ENCODE measurements around the gene PLP2. TPM values are rescaled to one million over a fixed set of nuclear protein-coding genes. Genes with fewer than 3 reads are reported as not detected.
"Not testable (repeated sequence)": the region's sequence is repeated elsewhere in the genome, so short reads cannot be mapped to it uniquely, and the experiment has no call there.

The PLP2 gene
- total and polyA plus RNA-seq, 3 experiments from 2014 or later, result 95.2 to 160 (median 98.1) TPM

DNA sequence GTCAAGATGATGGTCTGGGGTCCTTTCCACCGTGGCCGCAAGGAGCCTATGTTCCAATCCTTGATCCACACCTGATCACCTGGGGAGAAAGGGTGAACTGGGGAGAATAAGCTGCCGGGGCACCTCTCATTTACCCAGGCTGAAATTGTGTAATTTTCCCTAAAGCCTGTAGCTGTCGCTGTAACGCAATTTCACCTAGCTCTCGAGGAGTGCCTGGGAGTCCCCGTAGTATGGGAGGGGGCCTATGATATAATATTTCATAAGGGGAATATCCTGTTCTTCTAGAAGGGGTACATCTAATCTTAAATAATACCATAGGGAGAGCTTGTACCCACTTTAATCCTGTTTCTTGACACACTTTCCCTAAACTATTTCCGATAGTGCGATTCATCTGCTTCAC is 29.4 kb upstream of the PLP2 start:
- H3K4me1 ChIP-seq (ENCODE audit: insufficient read depth, low read length); H3K27ac Mint-ChIP-seq; H3K4me1 Mint-ChIP-seq; H3K36me3 ChIP-seq (ENCODE audit: insufficient read depth, low read length); H3K27me3 ChIP-seq (ENCODE audit: insufficient read depth, low read length, poor library complexity, severe bottlenecking); H3K9me3 ChIP-seq (ENCODE audit: low read length); POLR2A ChIA-PET; H3K27me3 Mint-ChIP-seq; H3K4me3 ChIP-seq (ENCODE audit: low read length); H3K27ac ChIP-seq (ENCODE audit: low read depth, low read length); DNase-seq; H3K4me3 Mint-ChIP-seq: not testable (repeated sequence)
- peaks cover 0 to 37% (median 26%) of the 10 kb centered on the region in 5 donors for H3K9me3 Mint-ChIP-seq
- peaks cover 3 to 17% (median 4%) of the 10 kb centered on the region in 3 donors for H3K36me3 Mint-ChIP-seq
- CTCF ChIA-PET, result interaction anchor here (1.8 kb wide), 1 partner anchor 14 kb away, joined by 6 read pairs; no protein-coding TSS in a partner anchor

GRCh38 chrX:49143154-49143553 is 28.5 kb upstream of the PLP2 start:
- H3K9me3 Mint-ChIP-seq, result peaks cover 0 to 33% (median 21%) of the 10 kb centered on the region in 5 donors
- H3K4me1 Mint-ChIP-seq; H3K4me3 ChIP-seq (ENCODE audit: low read length); H3K27ac ChIP-seq (ENCODE audit: low read depth, low read length); DNase-seq; H3K9me3 ChIP-seq (ENCODE audit: low read length); H3K36me3 ChIP-seq (ENCODE audit: insufficient read depth, low read length); H3K4me3 Mint-ChIP-seq; H3K4me1 ChIP-seq (ENCODE audit: insufficient read depth, low read length); H3K27ac Mint-ChIP-seq; POLR2A ChIA-PET; H3K27me3 ChIP-seq (ENCODE audit: insufficient read depth, low read length, poor library complexity, severe bottlenecking); H3K27me3 Mint-ChIP-seq: not testable (repeated sequence)
- CTCF ChIA-PET, result interaction anchor here (1.8 kb wide), 1 partner anchor 13 kb away, joined by 6 read pairs; no protein-coding TSS in a partner anchor
- peaks cover 3 to 17% (median 6%) of the 10 kb centered on the region in 3 donors for H3K36me3 Mint-ChIP-seq

DNA sequence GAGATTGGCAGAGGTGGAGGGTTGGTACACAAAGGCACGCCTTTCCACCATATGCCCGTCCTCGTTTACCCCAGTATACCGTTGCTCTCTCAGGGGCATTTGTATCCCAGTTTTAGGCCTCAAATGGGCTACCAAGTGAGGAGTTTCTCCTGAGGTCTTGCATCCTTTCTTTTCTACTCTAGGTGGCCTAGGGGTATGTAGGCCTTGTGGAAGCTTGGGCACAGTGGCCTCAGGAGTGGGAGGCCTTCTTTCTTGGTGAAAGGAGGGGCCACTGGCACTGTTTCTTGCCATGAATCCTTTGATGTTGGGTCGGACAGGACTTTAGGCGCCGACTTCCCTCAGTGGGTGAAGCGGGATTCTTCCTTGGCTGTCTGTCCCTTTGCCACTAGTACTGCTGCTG is 24.4 kb upstream of the PLP2 start:
- Mint-ChIP-seq H3K27me3 (no peaks in the 10 kb centered on the region), H3K4me1 (no peaks in the 10 kb centered on the region), H3K27ac (no peak overlapping the region), H3K9me3 (peaks cover 0 to 4% (median 0%) of the 10 kb centered on the region in 5 donors), H3K4me3 (no peak overlapping the region), H3K36me3 (peaks cover 0 to 4% (median 0%) of the 10 kb centered on the region in 3 donors)
- Histone ChIP-seq H3K27me3 (ENCODE audit: insufficient read depth, low read length, poor library complexity, severe bottlenecking) (no peaks in the 10 kb centered on the region), H3K4me3 (ENCODE audit: low read length) (no peak overlapping the region), H3K36me3 (ENCODE audit: insufficient read depth, low read length) (no peaks in the 10 kb centered on the region), H3K4me1 (ENCODE audit: insufficient read depth, low read length) (no peaks in the 10 kb centered on the region), H3K9me3 (ENCODE audit: low read length) (no peaks in the 10 kb centered on the region), H3K27ac (ENCODE audit: low read depth, low read length) (peak overlapping the region; percentile 72)
- ChIA-PET CTCF (interaction anchor here (1.4 kb wide), 1 partner anchor 9 kb away, joined by 3 read pairs; no protein-coding TSS in a partner anchor), POLR2A (no interaction called here)
- no peak for DNase-seq

DNA sequence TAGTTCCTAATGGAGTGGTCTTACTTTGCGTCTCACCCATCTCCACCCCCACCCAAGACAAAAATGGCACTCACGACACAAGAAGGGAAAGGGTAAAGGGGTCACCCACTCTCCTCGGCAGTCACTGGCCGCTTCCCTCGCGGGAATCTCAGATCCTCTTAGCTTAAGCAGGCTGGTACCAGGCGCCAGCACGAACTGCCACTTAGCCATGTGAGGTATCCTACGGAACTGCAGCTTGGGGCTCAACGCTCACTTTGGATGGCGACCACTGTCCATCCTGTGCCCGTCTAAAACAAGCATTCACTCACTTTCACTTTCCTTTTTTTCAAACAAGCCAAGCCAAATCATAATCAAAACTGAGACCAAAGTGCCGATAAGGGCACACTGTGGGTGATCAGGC is 23.8 kb upstream of the PLP2 start:
- no peaks in the 10 kb centered on the region for H3K4me1 ChIP-seq (ENCODE audit: insufficient read depth, low read length)
- H3K27ac Mint-ChIP-seq, result no peak overlapping the region
- POLR2A ChIA-PET, result no interaction called here
- no peaks in the 10 kb centered on the region for H3K9me3 ChIP-seq (ENCODE audit: low read length)
- no peak overlapping the region for H3K4me3 Mint-ChIP-seq
- H3K27me3 Mint-ChIP-seq, result no peaks in the 10 kb centered on the region
- H3K27me3 ChIP-seq (ENCODE audit: insufficient read depth, low read length, poor library complexity, severe bottlenecking), result no peaks in the 10 kb centered on the region
- DNase-seq, result no peak
- no peaks in the 10 kb centered on the region for H3K4me1 Mint-ChIP-seq
- CTCF ChIA-PET, result no interaction called here
- no peaks in the 10 kb centered on the region for H3K36me3 ChIP-seq (ENCODE audit: insufficient read depth, low read length)
- H3K4me3 ChIP-seq (ENCODE audit: low read length), result no peak overlapping the region
- H3K27ac ChIP-seq (ENCODE audit: low read depth, low read length), result peak overlapping the region; percentile 72
- H3K36me3 Mint-ChIP-seq, result peaks cover 0 to 4% (median 0%) of the 10 kb centered on the region in 3 donors
- H3K9me3 Mint-ChIP-seq, result peaks cover 0 to 4% (median 0%) of the 10 kb centered on the region in 5 donors

- CTCF ChIA-PET; H3K27me3 Mint-ChIP-seq; H3K27me3 ChIP-seq (ENCODE audit: insufficient read depth, low read length, poor library complexity, severe bottlenecking); H3K4me3 Mint-ChIP-seq; H3K4me3 ChIP-seq (ENCODE audit: low read length); H3K36me3 Mint-ChIP-seq; H3K27ac Mint-ChIP-seq; H3K9me3 Mint-ChIP-seq; POLR2A ChIA-PET; H3K4me1 Mint-ChIP-seq; H3K9me3 ChIP-seq (ENCODE audit: low read length); DNase-seq; H3K4me1 ChIP-seq (ENCODE audit: insufficient read depth, low read length); H3K36me3 ChIP-seq (ENCODE audit: insufficient read depth, low read length): not testable (repeated sequence)
- H3K27ac ChIP-seq (ENCODE audit: low read depth, low read length), result peak overlapping the region; percentile 72
Measured at GRCh38 chrX:49148390-49149100, 23.2 kb upstream of the PLP2 start.

DNA sequence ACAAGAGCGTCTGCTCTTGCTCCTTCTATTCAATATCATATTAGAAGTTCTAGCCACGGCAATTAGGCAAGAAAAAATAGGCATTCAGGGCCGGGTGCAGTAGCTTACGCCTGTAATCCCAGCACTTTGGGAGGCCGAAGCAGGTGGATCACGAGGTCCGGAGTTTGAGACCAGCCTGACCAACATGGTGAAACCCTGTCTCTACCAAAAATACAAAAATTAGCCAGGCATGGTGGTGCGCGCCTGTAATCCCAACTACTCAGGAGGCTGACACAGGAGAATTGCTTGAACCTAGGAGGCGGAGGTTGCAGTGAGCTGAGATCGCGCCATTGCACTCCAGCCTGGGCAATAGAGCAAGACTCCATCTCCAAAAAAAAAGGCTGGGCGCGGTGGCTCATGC is 22.4 kb upstream of the PLP2 start:
- H3K4me3 ChIP-seq (ENCODE audit: low read length); H3K27ac Mint-ChIP-seq; H3K27me3 Mint-ChIP-seq; H3K27me3 ChIP-seq (ENCODE audit: insufficient read depth, low read length, poor library complexity, severe bottlenecking); H3K9me3 Mint-ChIP-seq; POLR2A ChIA-PET; CTCF ChIA-PET; H3K4me3 Mint-ChIP-seq; H3K4me1 Mint-ChIP-seq; H3K36me3 Mint-ChIP-seq; H3K36me3 ChIP-seq (ENCODE audit: insufficient read depth, low read length); H3K4me1 ChIP-seq (ENCODE audit: insufficient read depth, low read length); H3K9me3 ChIP-seq (ENCODE audit: low read length); DNase-seq: not testable (repeated sequence)
- peak overlapping the region; percentile 72 for H3K27ac ChIP-seq (ENCODE audit: low read depth, low read length)

DNA sequence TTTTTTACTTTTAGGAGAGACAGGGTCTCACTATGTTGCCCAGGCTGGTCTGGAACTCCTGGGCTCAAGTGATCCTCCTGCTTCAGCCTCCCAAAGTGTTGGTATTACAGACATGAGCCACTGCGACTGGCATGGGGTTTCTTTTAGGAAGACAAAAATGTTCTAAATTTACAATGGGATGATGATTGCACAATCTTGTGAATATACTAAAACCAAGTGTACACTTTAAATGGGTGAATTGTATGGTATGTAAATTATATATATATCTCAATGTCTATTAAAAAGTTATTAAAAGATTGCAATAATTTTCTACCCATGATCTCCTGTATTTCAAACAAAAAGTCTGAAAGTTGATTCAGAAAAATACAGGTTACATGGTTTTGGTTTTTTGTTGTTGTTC is 18.2 kb upstream of the PLP2 start:
- H3K4me3 Mint-ChIP-seq, result no peak overlapping the region
- Histone ChIP-seq H3K27me3 (ENCODE audit: insufficient read depth, low read length, poor library complexity, severe bottlenecking) (no peaks in the 10 kb centered on the region), H3K9me3 (ENCODE audit: low read length) (no peaks in the 10 kb centered on the region), H3K4me1 (ENCODE audit: insufficient read depth, low read length) (peaks cover 9% of the 10 kb centered on the region), H3K36me3 (ENCODE audit: insufficient read depth, low read length) (no peaks in the 10 kb centered on the region), H3K27ac (ENCODE audit: low read depth, low read length) (no peak overlapping the region), H3K4me3 (ENCODE audit: low read length) (no peak overlapping the region)
- no peak for DNase-seq
- peaks cover 0 to 6% (median 0%) of the 10 kb centered on the region in 3 donors for H3K36me3 Mint-ChIP-seq
- H3K4me1 Mint-ChIP-seq, result peaks cover 15 to 20% (median 19%) of the 10 kb centered on the region in 3 donors
- ChIA-PET CTCF (no interaction called here), POLR2A (no interaction called here)
- H3K27ac Mint-ChIP-seq, result no peak overlapping the region
- H3K27me3 Mint-ChIP-seq, result peaks cover 0 to 1% of the 10 kb centered on the region in 2 donors
- H3K9me3 Mint-ChIP-seq, result no peaks in the 10 kb centered on the region

GRCh38 chrX:49155243-49155899 is 16.3 kb upstream of the PLP2 start:
- DNase-seq, result peak in 3 of 5 donors; percentile 6 to 19 (median 17)

More at GRCh38 chrX:49155243-49155899, 16.3 kb upstream of the PLP2 start:
- H3K27ac Mint-ChIP-seq, result peak overlapping the region; percentile 76 to 98 (median 97)
- H3K27me3 Mint-ChIP-seq, result peaks cover 0 to 3% of the 10 kb centered on the region in 2 donors
- Histone ChIP-seq H3K4me3 (ENCODE audit: low read length) (peak overlapping the region; percentile 65), H3K9me3 (ENCODE audit: low read length) (no peaks in the 10 kb centered on the region), H3K4me1 (ENCODE audit: insufficient read depth, low read length) (peaks cover 9% of the 10 kb centered on the region), H3K27me3 (ENCODE audit: insufficient read depth, low read length, poor library complexity, severe bottlenecking) (no peaks in the 10 kb centered on the region), H3K27ac (ENCODE audit: low read depth, low read length) (peak overlapping the region; percentile 75), H3K36me3 (ENCODE audit: insufficient read depth, low read length) (no peaks in the 10 kb centered on the region)
- CTCF ChIA-PET, result interaction anchor here (0.6 to 3.8 kb wide), 16 partner anchors 9 to 114 kb away, joined by 3 to 31 read pairs (median 4); partner anchors contain the start of genes GPKOW, PLP2, PPP1R3F and WDR45
- H3K4me1 Mint-ChIP-seq, result peaks cover 15 to 20% (median 19%) of the 10 kb centered on the region in 3 donors
- H3K36me3 Mint-ChIP-seq, result peaks cover 0 to 5% (median 0%) of the 10 kb centered on the region in 3 donors
- peak overlapping the region; percentile 89 to 97 (median 93) for H3K4me3 Mint-ChIP-seq
- POLR2A ChIA-PET, result interaction anchor here (0.8 to 1.3 kb wide), 6 partner anchors 11 to 153 kb away, joined by 3 to 6 read pairs (median 3); partner anchors contain the start of genes CCDC22, GRIPAP1 and PLP2
- no peaks in the 10 kb centered on the region for H3K9me3 Mint-ChIP-seq
